HG02642 (cell line): ENCODE data around the gene AKR1E2.
"Not testable (repeated sequence)": the region's sequence is repeated elsewhere in the genome, so short reads cannot be mapped to it uniquely, and the experiment has no call there.

Source experiments
- ATAC-seq: cut with Tn5 transposase; IDR thresholded peaks from one replicate; pipeline ENCODE4 v1.9.1; 2021; ENCODE audit warnings: mild to moderate bottlenecking; ENCODE audit not compliant: unreplicated experiment, poor library complexity

AKR1E2 gene

DNA sequence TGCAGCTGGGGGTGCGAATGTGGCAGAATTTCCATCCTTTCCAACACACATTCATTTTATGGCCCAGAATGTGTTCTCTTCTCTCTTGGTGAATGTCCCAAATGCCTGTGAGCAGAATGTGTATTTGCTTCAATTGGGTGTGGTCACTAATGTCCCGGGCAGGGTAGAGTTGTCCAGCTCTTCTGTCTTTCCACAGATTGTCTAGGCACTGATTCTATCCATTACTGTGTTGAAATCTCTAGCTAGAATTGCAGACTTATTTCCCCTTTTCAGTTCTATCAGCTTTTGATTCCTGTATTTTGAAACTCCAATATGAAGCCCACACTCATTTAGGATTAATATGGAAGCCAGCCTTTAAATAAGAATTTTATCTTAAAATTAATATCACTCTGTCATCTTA, 14.0 kb upstream of the AKR1E2 start:
- ATAC-seq, result no peak

- no peak for ATAC-seq
These were observed 13.0 kb upstream of the AKR1E2 start for GRCh38 chr10:4813023-4813422.

- no peak for ATAC-seq
These were observed 12.5 kb upstream of the AKR1E2 start for GRCh38 chr10:4813496-4813895.

GRCh38 chr10:4815646-4816180, 10.3 kb upstream of the AKR1E2 start:
- ATAC-seq, result not testable (repeated sequence)

GRCh38 chr10:4816966-4817365, 9.0 kb upstream of the AKR1E2 start:
- no peak for ATAC-seq

- ATAC-seq, result no peak
These were observed 6.9 kb upstream of the AKR1E2 start for GRCh38 chr10:4819067-4819466.

GRCh38 chr10:4819707-4820106, 6.3 kb upstream of the AKR1E2 start:
- no peak for ATAC-seq

DNA sequence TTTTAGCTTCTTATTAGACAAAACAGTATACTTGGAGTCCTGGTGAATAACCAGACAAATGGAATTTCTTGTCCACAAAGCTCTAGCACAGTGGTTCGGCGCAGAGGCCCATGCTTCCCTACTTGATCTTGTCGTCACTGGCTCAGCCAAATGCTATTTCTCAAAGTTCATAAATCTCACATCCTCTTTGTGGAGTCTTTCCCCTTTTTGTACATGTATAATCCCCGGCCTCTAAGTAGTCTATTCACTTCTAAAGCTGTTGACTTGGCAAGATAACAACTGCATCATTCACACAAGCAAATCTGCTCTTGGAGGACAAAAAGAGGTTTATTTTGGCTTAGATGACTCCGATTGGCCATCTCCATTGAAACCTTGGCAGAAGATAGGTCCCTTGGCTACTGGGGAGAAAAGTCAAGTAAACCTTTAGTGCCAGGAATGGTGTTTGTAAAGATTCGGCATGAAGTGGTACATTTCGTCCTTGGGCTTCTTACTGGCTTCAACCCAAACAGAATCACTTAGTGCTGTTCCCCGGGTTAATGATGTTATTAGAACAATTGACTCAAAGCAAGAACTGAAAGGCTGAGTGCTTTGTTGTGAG, 5.1 kb upstream of the AKR1E2 start:
- ATAC-seq, result no peak

- no peak for ATAC-seq
These were observed 3.8 kb upstream of the AKR1E2 start for GRCh38 chr10:4822208-4822607.

GRCh38 chr10:4824791-4825310, 1.2 kb upstream of the AKR1E2 start:
- ATAC-seq, result no peak

DNA sequence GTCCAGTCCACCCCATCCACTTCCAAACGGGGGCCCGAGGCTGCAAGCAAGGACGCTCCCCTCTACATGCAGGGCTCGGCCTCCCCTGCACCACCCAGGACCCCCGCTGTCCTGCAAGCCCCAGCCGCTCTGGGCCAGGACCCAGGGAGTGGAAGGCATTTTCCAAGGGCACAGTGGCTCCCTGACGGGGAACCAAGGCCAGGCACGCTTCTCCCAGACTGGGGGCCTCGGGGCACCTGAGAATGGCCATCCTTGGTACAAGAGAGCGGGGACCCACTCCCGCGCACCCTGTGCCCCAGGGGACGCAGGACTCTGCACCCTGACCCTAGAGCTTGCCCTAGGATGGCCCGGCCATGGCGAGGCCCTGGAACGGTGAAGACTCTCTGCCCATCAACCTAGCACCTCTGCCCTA, 545 bp upstream of the AKR1E2 start:
- no peak for ATAC-seq

DNA sequence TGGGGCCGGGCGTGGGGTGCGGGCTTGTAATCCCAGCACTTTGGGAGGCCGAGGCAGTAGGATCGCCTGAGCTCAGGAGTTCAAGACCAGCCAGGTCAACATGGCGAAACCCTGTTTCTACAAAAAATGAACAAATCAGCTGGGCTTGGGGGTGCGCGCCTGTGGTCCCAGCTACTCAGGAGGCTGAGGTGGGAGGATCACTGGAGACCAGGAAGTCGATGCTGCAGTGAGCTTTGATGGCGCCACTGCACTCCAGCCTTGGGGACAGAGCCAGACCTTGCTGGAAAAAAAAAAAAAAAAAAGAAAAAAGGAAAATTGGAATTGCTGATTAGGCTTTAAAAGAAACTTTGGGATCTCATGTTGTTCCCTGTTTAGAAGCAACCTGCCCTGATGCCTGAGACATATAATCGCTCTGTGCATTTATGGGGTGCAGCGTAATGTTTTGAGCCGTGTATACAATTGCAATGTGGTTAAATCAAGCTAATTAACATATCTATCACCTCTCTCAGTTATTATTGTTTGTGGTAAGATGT, 851 bp downstream of the AKR1E2 start:
- no peak for ATAC-seq

DNA sequence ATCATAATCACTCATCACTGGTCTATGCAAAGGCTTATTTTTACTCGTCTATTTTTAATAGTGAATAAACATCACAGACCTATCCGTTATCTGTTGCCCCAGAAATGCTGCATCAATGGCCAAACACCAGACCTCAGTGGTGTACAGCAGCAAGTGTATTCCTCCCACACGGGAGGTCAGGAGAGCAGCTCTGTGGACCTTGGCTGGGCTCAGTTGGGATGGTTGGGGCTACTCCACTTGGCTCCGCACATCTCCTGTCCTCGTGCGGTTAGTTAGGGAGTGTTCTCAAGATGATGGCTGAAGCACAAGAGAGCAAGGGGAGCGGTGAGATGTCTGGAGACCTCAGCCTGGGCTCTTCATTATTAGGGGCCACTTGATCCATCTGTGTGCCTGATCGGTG, 2.0 kb downstream of the AKR1E2 start:
- no peak for ATAC-seq

GRCh38 chr10:4830551-4830950, 4.5 kb downstream of the AKR1E2 start:
- ATAC-seq, result no peak

DNA sequence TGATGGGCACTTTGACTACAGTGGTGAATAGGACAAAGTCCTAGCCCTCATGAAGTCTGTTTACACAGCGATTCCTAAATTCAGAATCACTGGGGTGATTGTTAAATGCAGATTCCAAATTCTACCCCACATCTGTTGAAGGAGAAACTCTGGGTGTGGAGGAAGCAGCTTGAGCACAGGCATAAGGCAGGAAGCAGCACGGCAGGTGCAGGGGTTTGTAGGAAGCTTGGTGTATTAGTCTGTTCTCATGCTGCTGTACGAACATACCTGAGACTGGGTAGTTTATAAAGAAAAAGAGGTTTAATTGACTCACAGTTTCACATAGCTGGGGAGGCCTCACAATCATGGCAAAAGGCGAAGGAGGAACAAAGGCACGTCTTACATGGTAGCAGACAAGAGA, 5.1 kb downstream of the AKR1E2 start:
- ATAC-seq, result no peak

- ATAC-seq, result no peak
These were observed 7.3 kb downstream of the AKR1E2 start for GRCh38 chr10:4833286-4833685.

DNA sequence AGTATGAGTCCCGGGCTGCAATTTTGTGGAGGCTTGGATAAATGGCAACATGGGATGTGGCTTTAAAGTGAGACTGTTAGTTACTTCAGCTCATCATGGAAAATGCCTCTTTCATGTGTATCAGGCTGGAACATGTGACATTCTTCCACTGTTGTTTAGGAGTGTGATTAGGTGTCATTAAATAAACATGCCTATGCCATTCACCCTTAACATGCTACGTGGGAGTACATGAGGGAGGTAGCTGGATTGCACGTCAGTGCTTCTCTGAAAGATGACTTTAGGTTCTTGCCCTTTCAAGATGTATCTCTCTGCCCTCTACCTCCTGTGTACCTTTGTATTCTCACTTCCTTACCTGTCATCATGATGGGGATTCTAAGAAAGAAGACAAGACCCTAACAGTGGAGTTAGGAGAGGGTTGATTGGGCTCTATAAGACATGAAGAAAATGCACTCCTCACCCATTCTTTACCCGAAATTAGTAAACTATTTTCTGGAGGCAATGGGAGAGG, 8.9 kb downstream of the AKR1E2 start:
- ATAC-seq, result no peak

- no peak for ATAC-seq
These were observed 9.5 kb downstream of the AKR1E2 start for GRCh38 chr10:4835494-4835918.

DNA sequence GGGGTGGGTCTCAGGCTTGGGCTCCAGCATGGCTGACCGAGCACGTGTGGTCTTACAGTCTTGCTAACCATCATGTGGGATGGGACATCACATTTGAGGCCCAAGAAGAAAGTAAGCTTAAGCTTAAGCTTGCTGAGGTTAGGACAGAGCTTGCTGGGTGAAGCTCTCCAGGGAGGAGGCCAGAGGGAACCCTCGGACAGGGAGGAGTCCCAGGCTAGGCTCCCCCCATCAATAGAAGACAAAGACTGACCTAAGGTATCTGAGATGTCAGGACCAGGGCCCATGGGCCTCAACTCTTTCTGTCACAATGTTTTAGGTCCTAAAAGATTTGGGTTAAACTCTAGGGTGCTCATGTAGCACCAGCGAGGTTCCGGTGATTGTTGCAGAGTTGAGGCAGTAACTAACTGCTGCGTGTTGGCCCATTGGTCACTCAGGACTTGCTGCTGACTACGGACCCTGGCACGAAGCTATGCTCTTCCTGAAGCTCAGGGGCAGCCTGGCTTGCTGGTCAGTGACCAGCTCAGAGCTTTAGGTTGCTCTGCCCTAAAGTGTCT, 10.5 kb downstream of the AKR1E2 start:
- no peak for ATAC-seq

DNA sequence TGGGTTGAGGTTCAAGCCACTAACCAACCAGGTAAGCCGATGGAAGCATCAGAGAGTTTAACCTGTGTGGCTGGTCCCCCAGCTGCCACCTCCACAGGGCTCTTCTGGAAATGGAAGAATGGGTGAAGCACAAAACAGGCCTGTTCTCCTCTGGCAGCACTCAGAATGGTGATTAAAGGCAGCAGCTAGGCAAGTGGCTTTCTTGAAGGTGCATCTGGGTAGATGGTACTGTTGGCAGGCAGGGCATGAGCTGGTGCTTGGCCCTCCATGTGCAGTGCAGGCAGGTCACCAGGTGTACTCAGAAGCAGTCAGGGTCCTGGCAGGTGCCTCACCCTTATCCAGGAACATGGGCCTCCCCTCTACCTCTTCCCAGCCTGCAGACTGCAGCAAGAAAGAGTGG, 11.5 kb downstream of the AKR1E2 start:
- ATAC-seq, result no peak

DNA sequence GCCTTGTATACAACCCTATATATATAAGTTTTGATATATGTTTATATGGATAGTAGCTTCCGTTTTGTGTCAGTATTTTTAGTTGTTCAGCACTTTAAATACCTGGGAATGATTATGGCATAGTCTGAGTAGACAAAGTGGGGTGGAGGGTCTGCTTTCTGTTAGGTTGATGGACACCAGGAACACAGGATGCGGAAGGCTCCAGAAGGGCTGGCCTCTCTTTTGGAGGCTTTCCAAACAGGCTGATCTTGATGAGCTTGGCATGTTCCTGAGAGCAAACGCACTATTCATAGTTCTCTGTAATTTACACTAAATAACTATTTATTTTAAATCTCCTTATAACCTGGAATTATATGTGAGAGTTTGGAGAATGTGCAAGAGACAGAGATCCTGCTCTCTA, 12.7 kb downstream of the AKR1E2 start:
- ATAC-seq, result no peak

DNA sequence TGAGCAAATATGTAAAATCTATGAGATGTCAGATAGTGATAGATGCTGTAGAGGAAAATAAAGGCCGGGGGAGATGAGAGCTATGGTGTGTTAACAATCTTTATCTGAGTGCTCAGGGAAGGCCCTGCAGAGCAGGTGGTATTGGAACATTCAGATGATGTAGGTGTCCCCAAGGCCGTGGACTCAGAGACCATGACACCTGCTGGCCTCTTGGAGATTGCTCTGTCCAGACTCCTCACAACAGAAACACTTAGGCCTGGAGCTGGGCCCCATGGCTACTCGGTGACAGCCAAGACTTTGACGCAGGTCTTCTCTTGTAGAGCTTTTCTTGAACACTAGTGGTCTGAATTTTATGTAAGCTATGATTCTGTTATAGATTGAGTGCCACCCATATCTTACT, 13.3 kb downstream of the AKR1E2 start:
- no peak for ATAC-seq
